HG03060 (cell line): Measurements from ENCODE around the gene WDR77.
A peak's percentile ranks its signal among the peaks of the same experiment; 100 is the strongest.

Experiments
- ATAC-seq: cut with Tn5 transposase; IDR thresholded peaks from one replicate; pipeline ENCODE4 v1.9.1; 2021; ENCODE audit warnings: low read depth, moderate number of reproducible peaks; ENCODE audit not compliant: unreplicated experiment

Gene WDR77

GRCh38 chr1:111448918-111449702, at the start of gene WDR77, which contains the start of gene ATP5PB:
TSS of gene WDR77 (minus strand) at chr1:111449256. CDS start at chr1:111449169, 87 bp downstream.
TSS of gene ATP5PB (plus strand) at chr1:111449464. CDS start at chr1:111449542, 78 bp downstream.
- peak; percentile 77 for ATAC-seq

DNA sequence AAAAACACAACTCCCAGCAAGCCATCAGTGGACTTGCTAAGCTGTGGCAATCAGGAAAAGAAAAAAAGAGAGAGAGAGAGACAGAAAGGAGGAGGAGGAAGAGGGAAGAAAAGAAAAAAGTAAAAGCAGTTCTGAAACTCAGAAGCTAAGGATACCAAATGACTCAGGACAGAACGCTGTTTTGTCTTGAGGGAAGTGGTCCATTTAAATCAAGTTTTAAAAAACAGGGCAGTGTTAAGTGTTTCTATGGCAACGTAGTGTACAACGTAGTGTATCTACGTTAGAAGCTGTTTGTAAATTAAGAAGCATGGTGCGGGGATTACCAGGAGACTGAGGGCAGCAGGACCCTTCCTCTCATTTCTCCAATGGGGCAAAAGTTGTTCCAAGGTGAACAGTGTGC, 48.5 kb upstream of the WDR77 start:
- no peak for ATAC-seq

GRCh38 chr1:111496398-111496797, 47.3 kb upstream of the WDR77 start:
- no peak for ATAC-seq

- ATAC-seq: no peak
Measured at GRCh38 chr1:111491070-111491469, 42.0 kb upstream of the WDR77 start.

GRCh38 chr1:111490220-111490619, 41.2 kb upstream of the WDR77 start:
- ATAC-seq: no peak

DNA sequence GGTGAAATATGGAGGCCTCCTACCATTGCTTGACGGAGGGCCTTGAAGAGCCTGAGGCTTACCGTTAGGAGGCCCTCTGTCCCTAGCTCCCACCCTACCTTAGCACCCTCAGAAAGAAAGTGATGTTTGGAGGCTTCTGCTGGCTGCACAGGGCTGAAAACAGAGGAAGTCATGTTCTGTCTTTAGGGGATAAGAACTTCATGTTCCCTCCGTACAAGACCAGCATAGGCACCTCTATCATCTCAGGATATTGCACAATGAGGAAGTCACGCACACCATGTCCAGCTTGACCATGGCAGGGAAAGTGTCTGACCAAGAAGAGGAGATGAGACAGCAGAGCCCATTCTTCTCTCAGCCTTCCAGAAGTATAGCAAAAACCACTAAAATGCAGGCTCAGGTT, 40.5 kb upstream of the WDR77 start:
- ATAC-seq: no peak

DNA sequence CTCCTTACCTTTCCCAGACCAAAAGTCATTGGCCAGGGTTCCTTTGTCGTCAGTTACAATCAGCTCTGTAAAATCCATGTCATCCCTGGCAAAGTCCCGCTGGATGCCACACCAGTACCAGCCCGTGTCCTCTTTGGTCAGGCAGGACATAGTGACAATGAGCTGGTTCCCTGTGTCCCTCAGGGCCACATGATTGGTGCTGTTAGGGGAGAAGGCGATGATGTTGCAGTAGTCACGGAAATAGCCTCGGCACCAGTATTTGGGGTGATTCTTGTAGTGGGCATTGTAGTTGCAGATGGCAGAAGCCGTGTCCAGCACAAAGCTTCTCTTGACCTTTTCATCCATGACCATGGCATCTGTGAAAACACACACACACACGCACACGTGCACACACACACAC, 39.6 kb upstream of the WDR77 start:
- ATAC-seq: no peak

DNA sequence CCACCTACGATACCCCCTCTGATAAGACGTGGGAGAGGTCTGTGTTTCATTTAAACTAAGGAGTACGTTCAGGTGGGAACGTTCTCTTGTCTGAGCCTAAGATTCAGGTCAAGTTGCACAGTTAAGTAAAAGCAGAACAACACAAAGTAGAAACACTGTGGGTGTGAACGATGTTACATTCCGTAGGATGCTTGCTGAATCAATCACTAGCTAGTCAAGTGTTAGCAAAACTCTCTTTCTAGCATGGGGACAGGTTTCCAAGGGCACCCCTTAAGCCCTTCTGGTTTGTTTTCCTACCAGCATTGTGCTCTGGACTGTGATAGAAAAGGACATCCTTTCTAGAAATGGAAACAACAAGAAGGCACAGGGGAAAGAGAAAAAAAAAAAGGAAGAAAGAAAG, 38.1 kb upstream of the WDR77 start:
- ATAC-seq: no peak

- ATAC-seq: no peak
Measured at GRCh38 chr1:111486431-111486830, 37.4 kb upstream of the WDR77 start.

- no peak for ATAC-seq
Measured at GRCh38 chr1:111484391-111485026, 35.5 kb upstream of the WDR77 start.

DNA sequence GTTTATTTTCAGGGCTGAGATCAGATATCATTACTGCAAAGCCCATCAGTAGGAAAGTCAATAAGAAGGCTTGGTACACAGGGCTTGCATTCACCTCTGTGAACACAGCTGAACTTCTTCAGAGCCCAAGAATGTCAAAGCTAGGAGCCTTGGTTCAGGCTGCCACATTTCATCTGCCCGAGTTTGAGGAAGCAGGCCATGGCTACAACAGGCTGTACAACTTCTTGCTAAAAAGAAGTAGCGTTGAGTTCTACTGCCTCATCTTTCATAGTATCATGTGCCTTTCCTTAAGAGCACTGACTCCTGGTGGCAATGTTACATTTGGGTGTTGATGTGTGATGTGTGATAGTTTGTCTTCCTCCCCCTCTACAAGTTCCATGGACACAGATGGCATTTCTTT, 34.8 kb upstream of the WDR77 start:
- ATAC-seq: no peak

GRCh38 chr1:111483166-111483565, 34.1 kb upstream of the WDR77 start:
- ATAC-seq: no peak

DNA sequence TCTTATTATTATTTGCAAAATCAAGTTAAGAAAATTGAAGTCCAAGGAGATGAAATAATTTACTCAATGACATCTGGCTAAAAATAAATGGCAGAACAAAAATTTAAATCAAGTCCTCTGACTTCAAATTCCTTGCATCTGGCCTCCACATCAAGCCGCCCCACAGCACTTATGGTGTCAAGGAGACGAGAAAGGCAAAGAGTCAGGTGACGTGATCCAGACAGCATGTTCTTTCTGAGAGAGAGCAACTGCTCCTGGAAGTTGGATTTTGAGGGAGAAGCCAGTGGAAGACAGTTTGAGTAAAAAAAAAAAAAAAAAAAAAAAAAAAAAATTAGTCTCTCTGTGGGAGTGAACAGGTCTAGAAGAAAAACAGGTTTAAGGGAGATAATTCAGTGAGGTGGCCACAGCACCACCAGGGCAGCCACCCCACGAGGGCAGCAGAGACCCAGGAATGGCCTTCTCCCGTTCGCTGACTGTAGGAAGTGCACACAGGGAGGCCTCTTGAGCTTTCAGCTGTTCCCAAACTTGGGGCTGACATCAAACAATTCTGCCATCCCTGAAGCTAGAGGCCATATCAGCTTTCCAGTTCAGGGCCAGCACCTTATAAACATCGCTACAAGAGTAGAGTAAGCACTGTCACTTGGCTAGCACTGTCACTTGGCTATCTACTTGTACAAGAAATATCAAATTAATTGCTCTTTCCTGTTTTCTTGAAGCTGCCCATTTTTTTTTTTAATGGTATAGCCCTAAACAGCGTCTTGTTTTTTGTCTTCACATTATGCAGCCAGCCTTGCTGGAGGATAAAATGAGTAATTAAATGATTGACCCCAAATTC, 32.5 kb upstream of the WDR77 start:
- no peak for ATAC-seq

DNA sequence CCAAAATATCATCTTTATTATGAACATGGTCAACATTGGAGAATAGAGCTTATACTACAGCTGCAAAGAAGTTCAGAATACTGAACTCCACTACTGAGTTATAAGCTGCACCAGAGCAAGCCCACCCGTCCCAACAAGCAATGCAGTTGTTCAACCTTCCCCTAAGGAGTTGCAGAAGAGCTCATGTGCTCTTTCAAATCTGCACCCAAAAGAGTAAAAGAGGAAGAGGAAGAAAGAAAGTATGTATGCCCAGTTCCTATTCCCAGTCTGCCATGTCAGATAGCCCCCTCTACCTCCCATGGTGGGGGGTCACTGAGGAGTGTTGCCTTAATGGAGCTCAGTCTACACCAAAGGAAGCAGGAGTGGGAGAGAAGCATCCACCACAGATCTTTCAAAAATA, 31.6 kb upstream of the WDR77 start:
- no peak for ATAC-seq

GRCh38 chr1:111476761-111477309, 27.8 kb upstream of the WDR77 start:
- ATAC-seq: no peak

DNA sequence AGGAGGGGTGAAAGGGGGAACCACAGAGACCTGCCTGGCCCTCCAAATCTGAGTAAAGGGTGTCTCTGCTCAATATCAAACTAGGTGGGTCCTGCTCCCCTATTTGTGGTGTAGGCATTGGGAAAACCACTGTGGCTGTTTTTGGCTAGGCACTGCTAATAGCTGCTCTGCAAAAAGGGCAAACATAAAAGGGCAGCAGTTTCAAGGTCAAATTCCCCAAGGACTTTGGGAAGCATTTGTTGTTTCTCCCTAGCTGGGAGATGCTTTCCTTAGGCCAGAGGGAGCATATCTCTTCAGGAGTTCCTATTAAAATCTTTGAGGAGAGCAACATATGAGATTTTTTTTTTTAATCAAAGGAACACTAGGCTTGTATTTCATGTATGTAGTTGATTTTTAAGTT, 27.2 kb upstream of the WDR77 start:
- ATAC-seq: no peak

DNA sequence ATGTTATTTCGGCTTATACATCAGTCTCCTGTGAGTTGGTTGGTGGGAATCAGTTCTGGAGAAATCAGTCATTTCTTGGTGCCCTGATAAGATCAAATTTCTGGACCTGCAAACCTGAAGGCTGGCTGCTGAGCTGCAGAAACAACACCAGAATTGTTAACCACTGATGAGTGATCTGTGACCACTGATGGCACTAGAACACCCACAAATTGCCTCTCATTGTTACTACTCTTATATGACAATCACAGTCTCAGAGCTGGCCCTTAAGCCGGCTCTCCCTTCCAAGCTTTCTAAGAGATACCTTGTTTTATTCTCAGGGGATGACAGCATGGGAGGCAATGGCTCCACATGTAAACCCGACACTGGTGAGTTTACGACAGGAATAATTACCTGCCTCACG, 26.6 kb upstream of the WDR77 start:
- ATAC-seq: no peak

DNA sequence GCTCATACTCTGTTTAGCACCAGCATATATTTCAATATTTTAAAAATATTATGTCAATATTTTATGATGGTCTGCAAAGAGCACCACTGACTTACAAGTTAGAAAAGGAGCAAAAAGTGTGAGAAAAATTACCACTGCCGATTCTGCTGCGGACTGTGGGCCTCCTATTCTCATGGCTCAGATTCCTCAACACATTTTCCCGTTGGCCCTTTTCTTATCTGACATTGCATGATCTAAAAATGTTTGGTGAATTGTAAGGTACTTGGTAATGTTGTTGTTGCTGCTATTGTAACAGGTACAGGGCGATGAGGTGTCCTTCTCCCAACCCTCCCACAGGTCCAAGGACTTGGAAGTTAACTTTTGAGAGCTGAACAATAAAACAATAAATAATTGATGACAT, 25.5 kb upstream of the WDR77 start:
- ATAC-seq: no peak

DNA sequence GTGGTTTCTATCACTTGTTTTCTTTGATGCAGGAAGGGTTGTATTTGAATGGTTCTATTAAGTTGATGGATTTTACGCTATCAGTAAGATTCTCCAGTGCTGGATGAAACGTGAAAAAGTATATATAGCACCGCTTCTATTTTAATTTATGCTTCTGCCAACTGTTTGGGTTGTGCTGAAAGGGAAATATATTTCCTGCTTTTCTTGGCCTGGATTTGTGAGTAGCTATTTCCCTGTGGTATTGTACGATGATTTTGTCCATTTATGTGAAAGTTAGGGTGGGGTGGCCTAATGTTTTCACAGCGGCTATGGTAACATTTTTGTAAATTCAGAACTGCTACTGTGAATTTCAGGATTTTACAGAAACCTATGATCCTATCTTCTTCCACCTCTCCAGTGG, 25.1 kb upstream of the WDR77 start:
- ATAC-seq: no peak

- ATAC-seq: no peak
Measured at GRCh38 chr1:111471538-111471937, 22.5 kb upstream of the WDR77 start.

DNA sequence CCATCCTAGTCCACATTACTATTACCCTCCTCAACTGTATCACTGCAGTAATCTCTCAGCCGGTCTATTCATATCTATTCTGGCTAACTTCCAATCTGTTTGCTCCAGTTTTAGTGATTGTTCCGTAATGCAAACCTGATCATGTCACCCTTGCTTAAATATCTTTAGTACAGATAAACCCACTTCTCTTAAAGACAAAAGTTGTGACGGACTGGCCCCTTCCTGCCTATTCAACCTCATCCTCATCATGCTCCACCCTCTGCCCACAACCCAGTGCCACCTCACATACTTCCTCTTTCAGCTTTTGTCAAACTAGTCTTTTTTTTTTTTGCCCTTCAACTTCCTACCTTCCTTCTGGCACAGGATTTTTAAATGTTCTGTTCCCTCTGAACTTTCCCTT, 22.0 kb upstream of the WDR77 start:
- no peak for ATAC-seq
